LNCaP clone FGC (cell line): ENCODE results near the gene SLC8A3.
A peak's percentile ranks its signal among the peaks of the same experiment; 100 is the strongest.

Experiments
- DNase-seq: peaks from one replicate; pipeline ENCODE4 v3.0.0-alpha.2; 2011; ENCODE audit warnings: low read depth
- H3K4me3 ChIP-seq: 2 replicates; pipeline ENCODE4 v1.5.1; 2011; ENCODE audit warnings: mild to moderate bottlenecking, low read depth, low read length, control low read depth
- TF ChIP-seq, protein P1 (sequence below): IDR thresholded peaks from 2 replicates; pipeline ENCODE4 v1.5.1; 2012; ENCODE audit warnings: mild to moderate bottlenecking; ENCODE audit not compliant: control insufficient read depth, insufficient read depth; ENCODE audit errors: extremely low read depth

Gene SLC8A3

GRCh38 chr14:70047598-70048312 is 141.0 kb downstream of the SLC8A3 start:
- no peak overlapping the region for H3K4me3 ChIP-seq
- peak; percentile 74 for DNase-seq
- TF ChIP-seq, protein P1, sequence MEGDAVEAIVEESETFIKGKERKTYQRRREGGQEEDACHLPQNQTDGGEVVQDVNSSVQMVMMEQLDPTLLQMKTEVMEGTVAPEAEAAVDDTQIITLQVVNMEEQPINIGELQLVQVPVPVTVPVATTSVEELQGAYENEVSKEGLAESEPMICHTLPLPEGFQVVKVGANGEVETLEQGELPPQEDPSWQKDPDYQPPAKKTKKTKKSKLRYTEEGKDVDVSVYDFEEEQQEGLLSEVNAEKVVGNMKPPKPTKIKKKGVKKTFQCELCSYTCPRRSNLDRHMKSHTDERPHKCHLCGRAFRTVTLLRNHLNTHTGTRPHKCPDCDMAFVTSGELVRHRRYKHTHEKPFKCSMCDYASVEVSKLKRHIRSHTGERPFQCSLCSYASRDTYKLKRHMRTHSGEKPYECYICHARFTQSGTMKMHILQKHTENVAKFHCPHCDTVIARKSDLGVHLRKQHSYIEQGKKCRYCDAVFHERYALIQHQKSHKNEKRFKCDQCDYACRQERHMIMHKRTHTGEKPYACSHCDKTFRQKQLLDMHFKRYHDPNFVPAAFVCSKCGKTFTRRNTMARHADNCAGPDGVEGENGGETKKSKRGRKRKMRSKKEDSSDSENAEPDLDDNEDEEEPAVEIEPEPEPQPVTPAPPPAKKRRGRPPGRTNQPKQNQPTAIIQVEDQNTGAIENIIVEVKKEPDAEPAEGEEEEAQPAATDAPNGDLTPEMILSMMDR = no peak

DNA sequence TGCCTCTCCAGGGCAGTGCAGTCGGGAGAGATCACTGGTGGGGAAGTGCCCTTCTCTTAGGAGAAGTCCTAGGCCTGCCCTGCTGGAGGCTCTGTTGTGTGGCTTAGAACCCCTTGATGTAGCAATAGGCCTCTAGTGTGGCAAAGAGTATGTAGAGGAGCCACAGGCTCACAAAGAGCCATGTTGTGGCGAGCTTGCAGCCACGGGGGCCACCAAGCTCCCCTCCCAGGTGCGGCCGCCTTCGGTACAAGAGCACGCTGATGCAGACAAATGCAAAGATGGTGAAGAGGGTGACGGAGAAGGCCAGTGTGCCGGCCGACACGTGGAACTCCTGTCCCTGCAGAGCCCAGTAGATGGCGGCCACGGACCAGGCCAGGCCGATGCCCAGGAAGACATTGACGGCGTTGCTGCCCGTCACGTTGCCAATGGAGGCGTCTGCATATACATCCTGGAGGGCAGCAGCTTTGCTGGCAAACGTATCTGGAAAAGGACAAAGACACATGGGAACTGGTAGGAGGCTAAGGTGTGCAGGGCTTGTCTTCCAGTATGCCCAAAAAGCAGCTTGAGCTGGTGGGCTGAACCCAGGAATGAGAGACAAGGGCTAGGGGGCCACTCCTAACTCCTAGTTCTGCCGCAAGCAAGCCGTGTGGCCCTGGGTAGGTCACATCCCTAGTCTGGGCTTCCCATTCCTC is 142.8 kb downstream of the SLC8A3 start:
- TF ChIP-seq, protein P1 = peak; percentile 97
- no peak overlapping the region for H3K4me3 ChIP-seq
- peak; percentile 37 for DNase-seq

DNA sequence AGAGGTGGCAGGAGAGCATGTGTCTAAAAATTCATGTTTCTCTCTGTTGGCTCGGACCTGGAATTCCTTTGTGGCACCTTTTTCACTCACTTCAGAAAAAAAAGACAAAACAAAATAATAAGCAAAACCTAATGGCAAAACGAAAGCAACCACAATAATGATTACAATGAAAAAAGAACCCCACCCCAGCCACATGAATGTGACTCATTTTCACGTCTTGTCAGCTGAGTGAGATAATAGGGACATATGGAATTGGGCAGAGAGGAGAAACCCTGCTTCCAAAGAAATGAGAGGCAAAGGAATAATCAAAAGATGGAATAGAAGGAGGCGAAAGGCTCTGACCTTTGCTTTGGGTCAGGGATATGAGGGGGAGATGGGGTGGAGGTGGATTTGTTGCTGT is 143.4 kb downstream of the SLC8A3 start:
- TF ChIP-seq, protein P1 = no peak
- no peak for DNase-seq
- H3K4me3 ChIP-seq = no peak overlapping the region

- H3K4me3 ChIP-seq = no peak overlapping the region
- TF ChIP-seq, protein P1 = no peak
- DNase-seq = no peak
Measured at GRCh38 chr14:70043001-70043400, 145.8 kb downstream of the SLC8A3 start.

GRCh38 chr14:70036665-70037064 is 152.1 kb downstream of the SLC8A3 start:
- DNase-seq = no peak
- H3K4me3 ChIP-seq = no peak overlapping the region
- TF ChIP-seq, protein P1 = no peak

DNA sequence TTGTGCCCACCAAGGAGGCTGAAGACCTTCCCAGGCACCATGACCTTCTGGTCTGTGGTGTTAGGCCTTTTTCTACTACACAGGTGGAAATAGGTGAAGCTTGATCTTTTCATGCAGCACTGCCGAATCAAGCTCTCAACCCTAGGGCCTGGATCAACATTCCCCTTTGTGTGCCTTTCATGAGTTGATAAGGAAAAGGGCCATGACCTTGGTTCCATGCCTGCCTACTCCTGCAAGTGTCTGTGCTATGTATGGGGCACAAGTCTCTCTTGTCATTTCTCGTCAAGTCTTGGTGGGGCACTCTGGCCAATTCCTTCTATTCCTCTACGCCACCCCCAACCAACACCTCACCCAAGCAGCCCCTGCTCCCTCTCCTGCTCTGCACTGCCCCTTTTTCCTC is 154.5 kb downstream of the SLC8A3 start:
- no peak overlapping the region for H3K4me3 ChIP-seq
- DNase-seq = no peak
- TF ChIP-seq, protein P1 = no peak
